KOPT-K1 (cell line): ENCODE results near the gene LDLRAD1.

Experiments
- H3K27ac ChIP-seq: fragments of 200-600 bp; sonication (generic); 2 replicates; pipeline ENCODE4 v1.5.1; 2016; ENCODE audit warnings: antibody characterized with exemption, mild to moderate bottlenecking, low read depth, low read length; ENCODE audit not compliant: poor library complexity, severe bottlenecking
- H3K36me3 ChIP-seq: fragments of 200-600 bp; sonication (generic); 2 replicates; pipeline ENCODE4 v1.5.1; 2017; ENCODE audit warnings: antibody characterized with exemption, mild to moderate bottlenecking, low read length, moderate library complexity; ENCODE audit not compliant: insufficient read depth
- H3K9me3 ChIP-seq: fragments of 200-600 bp; sonication (generic); 2 replicates; pipeline ENCODE4 v1.5.1; 2017; ENCODE audit warnings: antibody characterized with exemption, low read length, mild to moderate bottlenecking; ENCODE audit not compliant: insufficient read depth, poor library complexity, severe bottlenecking

The LDLRAD1 gene

GRCh38 chr1:53959664-53960250, 58.2 kb downstream of the LDLRAD1 start:
- no peak overlapping the region for H3K27ac ChIP-seq
- peaks cover 67% of the 10 kb centered on the region for H3K36me3 ChIP-seq
- no peaks in the 10 kb centered on the region for H3K9me3 ChIP-seq
